PC-3 (cell line): ENCODE data around the gene HIRA. TPM values are rescaled to one million over a fixed set of nuclear protein-coding genes. Genes with fewer than 3 reads are reported as not detected.
"Not testable (repeated sequence)": the region's sequence is repeated elsewhere in the genome, so short reads cannot be mapped to it uniquely, and the experiment has no call there.

Source experiments
- ATAC-seq: fragments of 200-7000 bp; cut with Tn5 transposase; 2 replicates; pipeline ENCODE4 v1.9.1; 2020; ENCODE audit warnings: mild to moderate bottlenecking, moderate library complexity
- BruUV-seq: library from RNA; stranded (reverse); fragments of 400-500 nt; replicated peaks from 2 replicates; lab custom pipeline; 2021; lab: Mats Ljungman, UMichigan
- CTCF ChIA-PET: fragments of 300-600 bp; sonication (Branson Sonifier 250); formaldehyde crosslinking; loops from one replicate; lab custom pipeline; 2022; ENCODE audit warnings: antibody characterized with exemption; lab: Charles Lee
- POLR2A ChIA-PET: fragments of 300-600 bp; sonication (Branson Sonifier 250); formaldehyde crosslinking; loops from one replicate; lab custom pipeline; 2022; ENCODE audit warnings: antibody characterized with exemption; ENCODE audit not compliant: unreplicated experiment; lab: Charles Lee
- DNase-seq: peaks from one replicate; pipeline ENCODE4 v3.0.0-alpha.2; 2015
- H2AFZ ChIP-seq: fragments of 300-600 bp; sonication (generic); 2 replicates; pipeline ENCODE4 v1.6.0; 2016; ENCODE audit warnings: antibody characterized with exemption, low read length
- H3F3A ChIP-seq: fragments of 300-600 bp; sonication (generic); one replicate; pipeline ENCODE4 v1.6.0; 2017; ENCODE audit warnings: antibody characterized with exemption, low read length, control low read depth, mild to moderate bottlenecking; ENCODE audit not compliant: unreplicated experiment
- H3K27ac ChIP-seq: fragments of 300-600 bp; sonication (generic); 2 replicates; pipeline ENCODE4 v1.5.1; 2016; ENCODE audit warnings: mild to moderate bottlenecking, low read length
- H3K27me3 ChIP-seq: fragments of 300-600 bp; sonication (generic); 2 replicates; pipeline ENCODE4 v1.6.1; 2016; ENCODE audit warnings: low read length, mixed read lengths
- H3K36me3 ChIP-seq: fragments of 300-600 bp; sonication (generic); 2 replicates; pipeline ENCODE4 v1.6.1; 2016; ENCODE audit warnings: low read depth, mixed run types, low read length, mixed read lengths
- H3K4me1 ChIP-seq: fragments of 300-600 bp; sonication (generic); 2 replicates; pipeline ENCODE4 v1.5.1; 2016; ENCODE audit warnings: low read length; ENCODE audit not compliant: insufficient read depth
- H3K4me2 ChIP-seq: fragments of 300-600 bp; sonication (generic); 2 replicates; pipeline ENCODE4 v1.6.0; 2016; ENCODE audit warnings: low read length
- H3K4me3 ChIP-seq: fragments of 300-600 bp; sonication (generic); 2 replicates; pipeline ENCODE4 v1.5.1; 2016; ENCODE audit warnings: mild to moderate bottlenecking, low read length, mixed read lengths
- H3K79me2 ChIP-seq: fragments of 300-600 bp; sonication (generic); 2 replicates; pipeline ENCODE4 v1.6.1; 2017; ENCODE audit warnings: low read length, mixed read lengths
- H3K9ac ChIP-seq: fragments of 300-600 bp; sonication (generic); 2 replicates; pipeline ENCODE4 v1.6.0; 2016; ENCODE audit warnings: mild to moderate bottlenecking, low read length
- H3K9me2 ChIP-seq: fragments of 300-600 bp; sonication (generic); replicated peaks from 2 replicates; pipeline ENCODE4 v1.6.1; 2016; ENCODE audit warnings: mixed run types, low read length, mixed read lengths
- H3K9me3 ChIP-seq: fragments of 300-600 bp; sonication (generic); 2 replicates; pipeline ENCODE4 v1.6.1; 2016; ENCODE audit warnings: low read length, mixed read lengths
- H4K20me1 ChIP-seq: fragments of 300-600 bp; sonication (generic); 2 replicates; pipeline ENCODE4 v1.6.1; 2016; ENCODE audit warnings: low read length, mixed read lengths
- CTCF ChIP-seq: fragments of 300-600 bp; sonication (generic); conservative IDR thresholded peaks from 2 replicates; pipeline ENCODE4 v1.5.1; 2017; ENCODE audit warnings: antibody characterized with exemption, low read depth, mild to moderate bottlenecking, low read length
- EZH2 ChIP-seq: fragments of 300-600 bp; sonication (generic); IDR thresholded peaks from one replicate; pipeline ENCODE4 v1.6.1; 2017; ENCODE audit warnings: antibody characterized with exemption, mild to moderate bottlenecking, low read length; ENCODE audit not compliant: unreplicated experiment
- EZH2phosphoT487 ChIP-seq: fragments of 300-600 bp; sonication (generic); IDR thresholded peaks from 2 replicates; pipeline ENCODE4 v1.6.1; 2018; ENCODE audit warnings: mild to moderate bottlenecking, antibody characterized with exemption, low read length, borderline replicate concordance
- intact Hi-C: fragments of 100-400 bp; cut with micrococcal nuclease; formaldehyde crosslinking; loops from 2 replicates; pipeline ENCODE4 v1.9.0; 2023
- total RNA-seq: library from RNA; depleted of rRNA; stranded (reverse); fragments of >200 nt; gene quantifications from 2 replicates; pipeline ENCODE4 v1.2.3, GENCODE V29; 2014

HIRA gene
- total RNA-seq, 1 experiment from 2014 or later: 12.4 TPM

DNA sequence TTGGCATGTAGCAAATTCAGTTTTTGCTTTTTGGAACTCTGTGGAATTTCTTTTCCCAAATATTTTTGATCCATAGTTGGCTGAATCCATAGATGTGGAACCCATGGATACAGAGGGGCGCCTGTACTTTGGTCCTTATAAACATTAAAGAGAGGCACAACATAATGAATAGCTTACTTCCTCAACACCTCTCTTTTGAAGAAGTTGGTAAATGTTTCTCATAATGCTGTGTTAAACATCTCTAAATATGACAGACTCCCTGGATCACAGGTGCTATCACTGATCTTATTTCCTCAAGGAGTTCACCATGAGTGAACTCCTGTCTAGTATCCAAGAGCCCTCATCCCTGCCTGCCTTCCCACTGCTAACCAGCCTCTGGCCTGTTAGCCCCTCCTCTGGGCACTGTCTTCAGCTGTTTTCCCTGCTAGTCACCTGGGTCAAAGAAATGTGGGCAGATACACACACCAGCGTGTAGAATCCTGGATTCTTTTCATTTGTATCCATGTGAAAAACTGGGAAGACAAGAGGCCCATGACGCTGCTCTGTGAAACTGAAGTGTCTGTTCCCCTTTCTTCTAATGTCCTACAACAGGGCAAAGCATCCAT, 63.7 kb downstream of the HIRA start:
- H3K9me2 ChIP-seq: no peaks in the 10 kb centered on the region
- no peaks in the 10 kb centered on the region for H3K4me1 ChIP-seq
- ChIA-PET POLR2A (no interaction called here), CTCF (no interaction called here)
- H3K36me3 ChIP-seq: peaks cover 8% of the 10 kb centered on the region; the same call in 1 of the 2 replicates
- H3K4me2 ChIP-seq: no peak overlapping the region
- no peaks in the 10 kb centered on the region for H3K27me3 ChIP-seq
- TF ChIP-seq CTCF: no peak
- no peak for TF ChIP-seq EZH2phosphoT487
- no peak for TF ChIP-seq EZH2
- H3K79me2 ChIP-seq: no peaks in the 10 kb centered on the region
- ATAC-seq: no peak
- no peaks in the 10 kb centered on the region for H4K20me1 ChIP-seq
- intact Hi-C loops: no loop called here
- no peak overlapping the region for H2AFZ ChIP-seq
- H3F3A ChIP-seq: no peaks in the 10 kb centered on the region
- DNase-seq: no peak
- no peak overlapping the region for H3K27ac ChIP-seq
- no peaks in the 10 kb centered on the region for H3K9me3 ChIP-seq
- no peak overlapping the region for H3K4me3 ChIP-seq
- no peak overlapping the region for H3K9ac ChIP-seq
- BruUV-seq: no TSS peak

- H3K4me1 ChIP-seq, DNase-seq, H3K9ac ChIP-seq, BruUV-seq, ATAC-seq, H3K9me3 ChIP-seq, H3K27ac ChIP-seq, H3K27me3 ChIP-seq, H3F3A ChIP-seq, H2AFZ ChIP-seq, H3K36me3 ChIP-seq, H3K4me2 ChIP-seq, CTCF ChIA-PET, intact Hi-C loops, H3K79me2 ChIP-seq, H3K4me3 ChIP-seq, H3K9me2 ChIP-seq, POLR2A ChIA-PET, H4K20me1 ChIP-seq: not testable (repeated sequence)
These were observed 68.0 kb downstream of the HIRA start for GRCh38 chr22:19363541-19363940.

- intact Hi-C loops: no loop called here
- H2AFZ ChIP-seq: no peak overlapping the region
- ATAC-seq: no peak
- TF ChIP-seq CTCF: no peak
- H3K4me1 ChIP-seq: no peaks in the 10 kb centered on the region
- H3K9me3 ChIP-seq: no peaks in the 10 kb centered on the region
- H3K79me2 ChIP-seq: no peaks in the 10 kb centered on the region
- ChIA-PET CTCF (no interaction called here), POLR2A (no interaction called here)
- no peak overlapping the region for H3K9ac ChIP-seq
- H3K4me2 ChIP-seq: no peak overlapping the region
- no peaks in the 10 kb centered on the region for H3K9me2 ChIP-seq
- BruUV-seq: no TSS peak
- no peak for DNase-seq
- H3K36me3 ChIP-seq: peaks cover 3% of the 10 kb centered on the region; the same call in 1 of the 2 replicates
- no peaks in the 10 kb centered on the region for H3K27me3 ChIP-seq
- H3K27ac ChIP-seq: no peak overlapping the region
- H4K20me1 ChIP-seq: no peaks in the 10 kb centered on the region
- H3F3A ChIP-seq: no peaks in the 10 kb centered on the region
- no peak overlapping the region for H3K4me3 ChIP-seq
These were observed 69.9 kb downstream of the HIRA start for GRCh38 chr22:19361501-19362103.
